ENCODE results near the gene ZFAND4.
A peak's percentile ranks its signal among the peaks of the same experiment; 100 is the strongest.
"Not testable (repeated sequence)": the region's sequence is repeated elsewhere in the genome, so short reads cannot be mapped to it uniquely, and the experiment has no call there.

Gene ZFAND4

GRCh38 chr10:45585131-45585530 is 87.4 kb downstream of the ZFAND4 start:
- peaks cover 11% of the 10 kb centered on the region for H3K9me3 Mint-ChIP-seq
- peaks cover 28% of the 10 kb centered on the region for H3K36me3 Mint-ChIP-seq
- H3K27me3 Mint-ChIP-seq, result no peaks in the 10 kb centered on the region
- H3K4me1 Mint-ChIP-seq, result peaks cover 45% of the 10 kb centered on the region
- no peak overlapping the region for H3K27ac Mint-ChIP-seq
- no peak overlapping the region for H3K4me3 Mint-ChIP-seq

GRCh38 chr10:45582386-45582781 is 90.2 kb downstream of the ZFAND4 start:
- H3K9me3 Mint-ChIP-seq, result peaks cover 5% of the 10 kb centered on the region
- no peaks in the 10 kb centered on the region for H3K27me3 Mint-ChIP-seq
- peak overlapping the region; percentile 60 for H3K27ac Mint-ChIP-seq
- peaks cover 20% of the 10 kb centered on the region for H3K36me3 Mint-ChIP-seq
- peak overlapping the region; percentile 8 for H3K4me3 Mint-ChIP-seq
- H3K4me1 Mint-ChIP-seq, result peaks cover 41% of the 10 kb centered on the region

DNA sequence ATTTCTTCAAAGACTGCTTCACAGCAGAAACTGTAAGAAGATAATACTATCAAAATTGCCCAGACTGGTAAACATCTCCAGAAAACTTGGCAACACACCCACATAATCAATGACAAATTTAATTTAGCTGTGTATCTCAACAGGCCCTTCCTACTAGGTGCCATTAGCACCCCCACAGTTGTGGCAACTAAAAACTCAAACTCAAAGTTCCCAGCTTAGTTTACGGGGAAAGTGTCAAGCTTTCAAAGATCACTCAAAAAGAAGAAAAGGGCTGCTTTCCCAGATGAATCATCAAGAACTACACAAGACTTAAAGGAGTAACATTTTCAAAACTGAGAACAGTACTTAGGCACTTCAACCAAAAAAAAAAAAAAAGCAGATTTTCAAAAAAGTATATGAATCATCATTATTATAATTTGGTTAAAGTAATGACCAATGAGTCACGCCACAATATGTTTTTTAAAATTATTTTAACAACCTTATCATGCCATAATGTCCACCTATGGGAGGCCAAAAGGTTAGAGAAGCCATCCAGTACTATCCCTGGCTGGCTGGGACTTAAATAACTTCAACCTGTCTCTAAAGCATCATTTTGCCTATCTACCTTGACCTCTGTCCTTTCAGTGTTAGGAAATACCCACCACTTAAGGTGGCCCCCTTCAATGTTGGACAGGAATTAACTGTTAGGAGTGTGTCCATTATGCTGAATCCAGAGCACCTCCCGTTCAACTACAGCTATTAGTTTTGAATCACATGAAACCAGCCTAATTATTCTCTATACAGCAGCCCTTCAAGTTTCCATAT is 90.8 kb downstream of the ZFAND4 start:
- Mint-ChIP-seq H3K4me1 (peaks cover 44% of the 10 kb centered on the region), H3K9me3 (peaks cover 1% of the 10 kb centered on the region), H3K27me3 (no peaks in the 10 kb centered on the region), H3K36me3 (peaks cover 17% of the 10 kb centered on the region), H3K4me3 (peak overlapping the region; percentile 67), H3K27ac (peak overlapping the region; percentile 60)

- H3K36me3 Mint-ChIP-seq, result peaks cover 14% of the 10 kb centered on the region
- H3K9me3 Mint-ChIP-seq, result no peaks in the 10 kb centered on the region
- no peaks in the 10 kb centered on the region for H3K27me3 Mint-ChIP-seq
- peaks cover 43% of the 10 kb centered on the region for H3K4me1 Mint-ChIP-seq
- peak overlapping the region; percentile 99 for H3K27ac Mint-ChIP-seq
- H3K4me3 Mint-ChIP-seq, result peak overlapping the region; percentile 88
Observed at GRCh38 chr10:45581216-45581549, 91.4 kb downstream of the ZFAND4 start.

DNA sequence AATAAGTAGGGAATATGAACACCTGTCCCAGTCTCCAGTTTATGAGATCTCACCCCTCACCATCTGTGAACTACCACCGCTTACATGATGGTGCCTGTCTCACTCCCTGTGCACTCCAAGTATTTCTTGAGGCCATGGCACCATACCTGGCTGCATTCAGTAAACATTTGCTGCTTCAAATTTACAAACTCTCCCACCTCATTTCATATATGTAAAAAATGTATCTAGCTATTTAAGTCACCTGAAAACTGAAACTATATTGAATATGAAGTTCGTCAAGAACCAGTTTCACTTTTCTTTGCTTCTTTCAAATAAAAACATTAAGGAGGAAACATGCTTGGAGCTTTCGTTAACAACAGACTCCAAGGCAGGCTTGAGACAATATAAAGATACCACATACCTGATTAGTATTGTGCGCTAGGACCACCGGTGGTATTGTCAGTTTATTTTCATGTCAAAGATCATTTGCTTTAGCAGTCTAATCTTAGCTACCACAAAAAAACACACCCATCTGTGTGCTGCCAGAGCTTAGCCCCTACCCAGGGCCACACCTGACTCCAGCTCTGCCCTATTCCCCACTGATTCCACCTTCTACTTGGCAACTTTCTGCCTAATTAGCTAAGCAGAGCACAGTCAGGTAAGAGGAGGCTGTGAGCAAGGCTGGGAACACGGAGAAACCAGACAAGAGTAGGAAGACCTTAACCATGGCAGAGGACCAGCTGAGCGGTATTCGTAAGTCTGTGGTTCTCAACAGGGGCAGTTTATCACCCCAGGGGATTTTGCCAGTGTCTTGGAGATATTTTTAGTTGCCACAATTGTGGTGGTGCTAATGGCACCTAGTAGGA is 92.0 kb downstream of the ZFAND4 start:
- Mint-ChIP-seq H3K36me3 (peaks cover 10% of the 10 kb centered on the region), H3K27ac (peak overlapping the region; percentile 99), H3K4me3 (peak overlapping the region; percentile 88), H3K4me1 (peaks cover 39% of the 10 kb centered on the region), H3K27me3 (no peaks in the 10 kb centered on the region), H3K9me3 (no peaks in the 10 kb centered on the region)

DNA sequence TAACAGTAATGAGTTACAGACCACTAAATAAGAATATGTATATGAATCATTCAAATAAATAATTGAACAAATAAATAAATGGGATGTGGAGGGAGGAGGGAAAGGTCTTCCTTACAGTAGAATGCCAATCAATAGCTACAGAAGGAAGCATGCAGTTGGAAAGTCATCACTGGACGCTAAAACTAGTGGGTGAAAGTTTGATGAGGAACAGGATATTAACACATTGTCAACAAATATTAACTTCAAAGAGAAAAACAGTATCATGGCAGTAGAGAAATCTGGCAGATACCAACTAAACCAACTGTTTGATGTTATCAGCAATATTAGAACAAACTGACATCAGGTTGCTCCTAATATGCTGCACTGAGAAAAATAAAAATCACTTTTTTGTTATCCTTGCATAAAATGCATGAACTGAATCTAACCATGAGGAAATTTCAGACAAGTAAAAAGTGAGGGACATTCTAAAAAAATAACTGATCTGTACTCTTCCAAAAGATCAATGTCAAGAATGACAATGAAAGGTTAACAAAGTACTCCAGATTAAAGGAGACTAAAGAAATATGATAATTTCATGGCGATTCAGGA is 94.1 kb downstream of the ZFAND4 start:
- H3K27ac Mint-ChIP-seq, result no peak overlapping the region

GRCh38 chr10:45575966-45576597 is 96.5 kb downstream of the ZFAND4 start:
- peaks cover 26% of the 10 kb centered on the region for H3K4me1 Mint-ChIP-seq
- no peak overlapping the region for H3K4me3 Mint-ChIP-seq
- no peak overlapping the region for H3K27ac Mint-ChIP-seq
- H3K36me3 Mint-ChIP-seq, result peaks cover 4% of the 10 kb centered on the region
- peaks cover 5% of the 10 kb centered on the region for H3K9me3 Mint-ChIP-seq
- H3K27me3 Mint-ChIP-seq, result no peaks in the 10 kb centered on the region

More for the DNA sequence above, 94.1 kb downstream of the ZFAND4 start:
- Mint-ChIP-seq H3K9me3 (no peaks in the 10 kb centered on the region), H3K4me1 (peaks cover 32% of the 10 kb centered on the region), H3K4me3 (peak overlapping the region; percentile 60), H3K36me3 (peaks cover 2% of the 10 kb centered on the region), H3K27me3 (no peaks in the 10 kb centered on the region)

- H3K27me3 Mint-ChIP-seq, H3K27ac Mint-ChIP-seq, H3K9me3 Mint-ChIP-seq, H3K36me3 Mint-ChIP-seq, H3K4me3 Mint-ChIP-seq: not testable (repeated sequence)
- peaks cover 23% of the 10 kb centered on the region for H3K4me1 Mint-ChIP-seq
Observed at GRCh38 chr10:45575032-45575761, 97.4 kb downstream of the ZFAND4 start.

DNA sequence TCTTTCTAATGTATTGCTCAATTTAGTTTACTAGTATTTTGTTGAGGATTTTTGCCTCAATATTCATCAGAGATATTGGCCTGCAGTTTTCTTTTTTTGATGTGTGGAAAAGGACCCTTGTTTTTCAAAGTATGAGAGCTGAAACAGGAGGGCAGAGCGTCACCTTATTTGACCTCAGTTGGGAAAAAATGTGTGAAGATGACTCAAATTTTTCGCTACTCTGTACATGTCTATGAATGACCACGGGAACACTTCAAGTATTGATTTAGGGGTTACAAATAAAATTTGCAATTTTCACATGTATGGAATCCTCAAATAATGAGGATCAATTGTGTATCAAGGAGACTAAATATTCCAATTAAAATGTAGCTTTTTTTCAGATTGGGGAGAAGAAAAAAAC is 103.1 kb downstream of the ZFAND4 start:
- H3K27ac Mint-ChIP-seq, result peak overlapping the region; percentile 8
- H3K4me3 Mint-ChIP-seq, result no peak overlapping the region
- H3K9me3 Mint-ChIP-seq, result peaks cover 10% of the 10 kb centered on the region
- peaks cover 14% of the 10 kb centered on the region for H3K36me3 Mint-ChIP-seq
- no peaks in the 10 kb centered on the region for H3K27me3 Mint-ChIP-seq
- peaks cover 46% of the 10 kb centered on the region for H3K4me1 Mint-ChIP-seq

- Mint-ChIP-seq H3K36me3 (peaks cover 14% of the 10 kb centered on the region), H3K4me1 (peaks cover 61% of the 10 kb centered on the region), H3K9me3 (peaks cover 5% of the 10 kb centered on the region), H3K27me3 (no peaks in the 10 kb centered on the region), H3K4me3 (no peak overlapping the region), H3K27ac (no peak overlapping the region)
Observed at GRCh38 chr10:45566415-45566814, 106.2 kb downstream of the ZFAND4 start.

All from activated naive CD4-positive, alpha-beta T cell treated with anti-CD3 and anti-CD28 coated beads, Interleukin-2, amount 50 U/mL, for 24 hours (primary cell).